HepG2 (cell line): ENCODE data around the gene TMEM231. TPM values are rescaled to one million over a fixed set of nuclear protein-coding genes. Genes with fewer than 3 reads are reported as not detected.

Experiments
- ELK4 ChIP-seq: sonication (generic); formaldehyde crosslinking; IDR thresholded peaks from 2 replicates; pipeline ENCODE4 v1.9.0; 2021; ENCODE audit warnings: missing genetic modification reagents, borderline replicate concordance
- EP300 ChIP-seq, 3 experiments: sonication (generic) in 1 of 3; formaldehyde crosslinking in 1 of 3; IDR thresholded peaks; 2 replicates each; pipeline versions ENCODE4 v1.5.1 to v1.6.1; 2011 to 2020; ENCODE audit warnings: low read depth in 2 of 3, low read length in 2 of 3, borderline replicate concordance in 1 of 3, improper control_type of control experiment in 1 of 3, mild to moderate bottlenecking in 1 of 3, missing genetic modification reagents in 1 of 3, moderate library complexity in 1 of 3
- GATA4 ChIP-seq: sonication (generic); IDR thresholded peaks from 2 replicates; pipeline ENCODE4 v1.6.1; 2016; ENCODE audit warnings: antibody characterized with exemption, low read depth, borderline replicate concordance
- GPBP1L1 ChIP-seq: sonication (generic); formaldehyde crosslinking; IDR thresholded peaks from 2 replicates; pipeline ENCODE4 v1.5.0; 2020; ENCODE audit warnings: mild to moderate bottlenecking, missing genetic modification reagents
- HOMEZ ChIP-seq: IDR thresholded peaks from 2 replicates; pipeline ENCODE4 v1.6.1; 2016; ENCODE audit warnings: low read depth
- IKZF4 ChIP-seq: sonication (generic); formaldehyde crosslinking; IDR thresholded peaks from 2 replicates; pipeline ENCODE4 v1.5.1; 2020; ENCODE audit warnings: borderline replicate concordance, mild to moderate bottlenecking, low read depth, missing genetic modification reagents; ENCODE audit errors: not compliant biosample characterization
- KDM1A ChIP-seq: IDR thresholded peaks from 2 replicates; pipeline ENCODE4 v1.6.1; 2016; ENCODE audit warnings: missing compliant biosample characterization
- NFYB ChIP-seq: sonication (generic); formaldehyde crosslinking; IDR thresholded peaks from 2 replicates; pipeline ENCODE4 v1.4.0; 2020; ENCODE audit warnings: missing genetic modification reagents
- NKX3-1 ChIP-seq: sonication (generic); formaldehyde crosslinking; IDR thresholded peaks from 2 replicates; pipeline ENCODE4 v1.5.0; 2020; ENCODE audit warnings: missing genetic modification reagents
- THRA ChIP-seq: sonication (generic); formaldehyde crosslinking; IDR thresholded peaks from 2 replicates; pipeline ENCODE4 v1.4.0; 2020; ENCODE audit warnings: missing genetic modification reagents, borderline replicate concordance
- ZNF281 ChIP-seq: sonication (generic); formaldehyde crosslinking; IDR thresholded peaks from 2 replicates; pipeline ENCODE4 v1.4.0; 2020; ENCODE audit warnings: missing genetic modification reagents, borderline replicate concordance
- ZNF607 ChIP-seq: sonication (generic); formaldehyde crosslinking; IDR thresholded peaks from 2 replicates; pipeline ENCODE4 v1.5.1; 2020; ENCODE audit warnings: missing genetic modification reagents, mild to moderate bottlenecking, borderline replicate concordance
- ZNF737 ChIP-seq: sonication (generic); formaldehyde crosslinking; IDR thresholded peaks from 2 replicates; pipeline ENCODE4 v1.5.0; 2020; ENCODE audit warnings: missing genetic modification reagents, mild to moderate bottlenecking, borderline replicate concordance
- ZNF891 ChIP-seq: sonication (generic); formaldehyde crosslinking; IDR thresholded peaks from 2 replicates; pipeline ENCODE4 v1.5.0; 2020; ENCODE audit warnings: mild to moderate bottlenecking, missing genetic modification reagents
- polyA plus RNA-seq, 8 experiments: library from polyadenylated mRNA; depleted of rRNA in 3 of 8; stranded (reverse) in 7 of 8; unstranded in 1 of 8; fragments of >200 nt; fragmentation: Illumina TruSeq in 4 of 8; extraction: Trizol in 4 of 8; gene quantifications; 2 replicates each; pipeline versions ENCODE4 v1.2.1 to v1.2.3, GENCODE V29; 2011 to 2016; ENCODE audit warnings: low read depth in 4 of 8, missing spikeins in 1 of 8, mixed read lengths in 1 of 8; ENCODE audit not compliant: insufficient read depth in 1 of 8
- total RNA-seq, 5 experiments: library from RNA; depleted of rRNA; stranded (reverse); fragments of >200 nt; fragmentation: Illumina TruSeq; extraction: Trizol; gene quantifications; 2 replicates each; pipeline ENCODE4 v1.2.3, GENCODE V29; 2016; ENCODE audit warnings: low read depth in 1 of 5

Gene TMEM231
- total and polyA plus RNA-seq, 2 of the 13 experiments (the other 11 are each of a cell fraction or from before 2014, with no cell fraction given) = 3.5 to 7.4 TPM

- TF ChIP-seq NKX3-1 (no peak), ZNF281 (peak; percentile 93), KDM1A (no peak), HOMEZ (CRISPR knock-in tag) (peak; percentile 12; the same call in 1 of the 2 replicates), THRA (CRISPR knock-in tag) (0 out of 2 replicates have a peak, but pooled peaks have one; percentile 12), GATA4 (no peak), GPBP1L1 (CRISPR knock-in tag) (no peak), EP300 (IDR thresholded peaks at IDR 0.05; ENCODE audit: low read depth in 2 of 2, low read length in 2 of 2) (no peak; a peak in 1 of 4 replicates), EP300 (CRISPR knock-in tag; IDR thresholded peaks at IDR 0.05; ENCODE audit: borderline replicate concordance) (no peak), ELK4 (no peak), NFYB (CRISPR knock-in tag) (peak; percentile 32; the same call in 1 of the 2 replicates), ZNF737 (CRISPR knock-in tag) (no peak), ZNF607 (CRISPR knock-in tag) (peak; percentile 90), IKZF4 (CRISPR knock-in tag) (no peak), ZNF891 (peak; percentile 82)
Measured at GRCh38 chr16:75566040-75566757, 10.1 kb upstream of the TMEM231 start, which contains the start of gene GABARAPL2 (continued).
